GM12865 (cell line): Measurements from ENCODE around the gene B3GLCT.
"Not testable (repeated sequence)": the region's sequence is repeated elsewhere in the genome, so short reads cannot be mapped to it uniquely, and the experiment has no call there.

Experiments
- DNase-seq: peaks from one replicate; pipeline ENCODE4 v3.0.0; 2010; ENCODE audit warnings: low read depth
- H3K4me3 ChIP-seq: 2 replicates; pipeline ENCODE4 v1.5.1; 2011; ENCODE audit warnings: mild to moderate bottlenecking, low read depth, low read length, control low read depth
- TF ChIP-seq, protein P1 (sequence below): IDR thresholded peaks from 2 replicates; pipeline ENCODE4 v1.5.1; 2011; ENCODE audit warnings: low read length, control low read depth, low read depth, inconsistent platforms; ENCODE audit not compliant: insufficient read depth; ENCODE audit errors: missing control alignments

The B3GLCT gene

GRCh38 chr13:31334547-31334946 lies 134.8 kb downstream of the B3GLCT start:
- no peak overlapping the region for H3K4me3 ChIP-seq
- TF ChIP-seq, protein P1, sequence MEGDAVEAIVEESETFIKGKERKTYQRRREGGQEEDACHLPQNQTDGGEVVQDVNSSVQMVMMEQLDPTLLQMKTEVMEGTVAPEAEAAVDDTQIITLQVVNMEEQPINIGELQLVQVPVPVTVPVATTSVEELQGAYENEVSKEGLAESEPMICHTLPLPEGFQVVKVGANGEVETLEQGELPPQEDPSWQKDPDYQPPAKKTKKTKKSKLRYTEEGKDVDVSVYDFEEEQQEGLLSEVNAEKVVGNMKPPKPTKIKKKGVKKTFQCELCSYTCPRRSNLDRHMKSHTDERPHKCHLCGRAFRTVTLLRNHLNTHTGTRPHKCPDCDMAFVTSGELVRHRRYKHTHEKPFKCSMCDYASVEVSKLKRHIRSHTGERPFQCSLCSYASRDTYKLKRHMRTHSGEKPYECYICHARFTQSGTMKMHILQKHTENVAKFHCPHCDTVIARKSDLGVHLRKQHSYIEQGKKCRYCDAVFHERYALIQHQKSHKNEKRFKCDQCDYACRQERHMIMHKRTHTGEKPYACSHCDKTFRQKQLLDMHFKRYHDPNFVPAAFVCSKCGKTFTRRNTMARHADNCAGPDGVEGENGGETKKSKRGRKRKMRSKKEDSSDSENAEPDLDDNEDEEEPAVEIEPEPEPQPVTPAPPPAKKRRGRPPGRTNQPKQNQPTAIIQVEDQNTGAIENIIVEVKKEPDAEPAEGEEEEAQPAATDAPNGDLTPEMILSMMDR = no peak
- DNase-seq = no peak

GRCh38 chr13:31334994-31335557 lies 135.3 kb downstream of the B3GLCT start:
- TF ChIP-seq, protein P1 = no peak
- DNase-seq = no peak
- no peak overlapping the region for H3K4me3 ChIP-seq

DNA sequence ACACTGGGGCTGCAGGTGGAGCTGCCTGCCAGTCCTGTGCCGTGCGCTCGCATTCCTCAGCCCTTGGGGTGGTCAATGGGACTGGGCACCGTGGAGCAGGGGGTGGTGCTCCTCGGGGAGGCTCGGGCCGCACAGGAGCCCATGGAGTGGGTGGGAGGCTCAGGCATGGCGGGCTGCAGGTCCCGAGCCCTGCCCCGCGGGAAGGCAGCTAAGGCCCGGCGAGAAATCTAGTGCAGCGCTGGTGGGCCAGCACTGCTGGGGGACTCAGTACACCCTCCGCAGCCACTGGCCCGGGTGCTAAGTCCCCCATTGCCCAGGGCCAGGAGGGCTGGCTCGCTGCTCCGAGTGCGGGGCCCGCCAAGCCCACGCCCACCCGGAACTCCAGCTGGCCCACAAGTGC lies 139.8 kb downstream of the B3GLCT start:
- H3K4me3 ChIP-seq, DNase-seq: not testable (repeated sequence)

DNA sequence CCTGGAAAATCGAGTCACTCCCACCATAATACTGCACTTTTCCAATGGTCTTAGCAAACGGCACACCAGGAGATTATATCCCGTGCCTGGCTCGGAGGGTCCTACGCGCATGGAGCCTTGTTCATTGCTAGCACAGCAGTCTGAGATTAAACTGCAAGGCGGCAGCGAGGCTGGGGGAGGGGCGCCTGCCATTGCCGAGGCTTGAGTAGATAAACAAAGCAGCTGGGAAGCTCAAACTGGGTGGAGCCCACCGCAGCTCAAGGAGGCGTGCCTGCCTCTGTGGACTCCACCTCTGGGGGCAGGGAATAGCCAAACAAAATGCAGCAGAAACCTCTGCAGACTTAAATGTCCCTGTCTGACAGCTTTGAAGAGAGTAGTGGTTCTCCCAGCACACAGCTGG lies 141.1 kb downstream of the B3GLCT start:
- DNase-seq, H3K4me3 ChIP-seq: not testable (repeated sequence)

DNA sequence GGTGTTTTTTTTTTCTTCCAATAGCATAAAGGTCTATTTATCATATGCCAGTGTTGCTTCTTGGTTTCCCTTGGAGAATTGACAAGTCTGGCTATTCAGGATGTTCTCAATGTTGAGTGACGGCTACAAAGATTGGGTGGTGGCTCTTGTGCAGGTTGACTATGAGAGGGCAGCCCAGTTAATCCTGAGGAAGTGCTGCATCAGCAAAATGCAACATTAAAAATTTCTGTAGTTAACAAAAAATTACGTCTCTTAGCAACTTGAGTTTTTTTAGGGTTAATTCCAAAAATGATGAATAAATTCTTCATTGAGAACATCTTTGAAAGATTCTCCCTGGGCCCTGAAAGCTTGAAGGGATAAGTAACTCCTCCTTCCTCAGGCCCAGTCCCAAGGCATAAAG lies 147.1 kb downstream of the B3GLCT start:
- no peak overlapping the region for H3K4me3 ChIP-seq
- no peak for DNase-seq
- TF ChIP-seq, protein P1 = no peak

DNA sequence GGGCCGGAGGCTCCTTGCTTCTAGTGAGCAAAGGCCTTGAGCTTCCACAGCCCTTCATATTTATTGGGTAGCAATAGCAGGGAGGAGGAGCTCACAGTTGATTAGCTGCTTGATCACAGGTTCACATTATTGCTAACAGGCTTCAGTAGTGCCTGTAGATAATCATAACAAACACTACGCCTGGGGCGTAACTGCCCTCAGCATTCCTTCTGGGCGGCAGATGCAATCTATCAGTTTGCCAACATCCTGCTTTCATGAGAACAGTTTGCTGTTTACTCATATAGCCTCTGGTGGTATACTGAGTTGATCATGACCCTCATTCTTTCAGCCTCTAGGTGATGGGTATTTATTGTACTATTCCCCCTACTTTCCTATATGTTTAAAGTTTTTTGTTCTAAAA lies 149.4 kb downstream of the B3GLCT start:
- TF ChIP-seq, protein P1 = no peak
- no peak for DNase-seq

GRCh38 chr13:31350560-31350959 lies 150.8 kb downstream of the B3GLCT start:
- H3K4me3 ChIP-seq = no peak overlapping the region
- DNase-seq = no peak
- TF ChIP-seq, protein P1 = no peak

More for the DNA sequence above, 149.4 kb downstream of the B3GLCT start:
- H3K4me3 ChIP-seq = no peak overlapping the region

DNA sequence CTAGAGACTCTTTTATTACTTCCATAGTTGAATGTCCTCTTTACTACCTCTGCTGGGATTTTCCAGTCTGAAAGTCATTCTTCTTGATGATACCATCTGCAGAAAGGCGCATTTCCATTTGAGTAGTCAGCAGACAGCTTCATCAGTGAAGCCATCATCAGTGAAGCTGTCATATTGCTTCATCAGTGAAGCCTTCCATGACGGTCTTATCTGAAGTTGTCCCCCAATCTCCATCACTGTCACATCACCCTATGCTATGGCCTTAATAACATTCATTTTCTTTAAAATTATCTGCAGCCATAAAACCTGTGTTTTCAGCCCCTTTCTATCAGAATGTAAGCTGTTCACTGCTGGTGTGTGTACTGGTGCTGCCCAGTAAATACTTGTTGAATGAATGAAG lies 151.6 kb downstream of the B3GLCT start:
- TF ChIP-seq, protein P1 = no peak
- no peak overlapping the region for H3K4me3 ChIP-seq
- no peak for DNase-seq
